NB4 (cell line): ENCODE results near the gene CAMKMT.

Source experiments
- MAX ChIP-seq: IDR thresholded peaks from 2 replicates; pipeline ENCODE4 v1.6.1; 2011; ENCODE audit warnings: low read depth, low read length
- MYC ChIP-seq: IDR thresholded peaks from 2 replicates; pipeline ENCODE4 v1.6.1; 2011; ENCODE audit warnings: low read depth, low read length
- POLR2A ChIP-seq: IDR thresholded peaks from 2 replicates; pipeline ENCODE4 v1.6.1; 2011; ENCODE audit warnings: mild to moderate bottlenecking; ENCODE audit not compliant: insufficient read length; ENCODE audit errors: extremely low read depth
- TF ChIP-seq, protein P1 (sequence below): IDR thresholded peaks from one replicate; pipeline ENCODE4 v1.5.1; 2012; ENCODE audit warnings: low read depth, low read length

GRCh38 chr2:44706681-44707553, 345.2 kb downstream of the CAMKMT start:
- TF ChIP-seq POLR2A (no peak), MAX (no peak), MYC (no peak)
- TF ChIP-seq, protein P1, sequence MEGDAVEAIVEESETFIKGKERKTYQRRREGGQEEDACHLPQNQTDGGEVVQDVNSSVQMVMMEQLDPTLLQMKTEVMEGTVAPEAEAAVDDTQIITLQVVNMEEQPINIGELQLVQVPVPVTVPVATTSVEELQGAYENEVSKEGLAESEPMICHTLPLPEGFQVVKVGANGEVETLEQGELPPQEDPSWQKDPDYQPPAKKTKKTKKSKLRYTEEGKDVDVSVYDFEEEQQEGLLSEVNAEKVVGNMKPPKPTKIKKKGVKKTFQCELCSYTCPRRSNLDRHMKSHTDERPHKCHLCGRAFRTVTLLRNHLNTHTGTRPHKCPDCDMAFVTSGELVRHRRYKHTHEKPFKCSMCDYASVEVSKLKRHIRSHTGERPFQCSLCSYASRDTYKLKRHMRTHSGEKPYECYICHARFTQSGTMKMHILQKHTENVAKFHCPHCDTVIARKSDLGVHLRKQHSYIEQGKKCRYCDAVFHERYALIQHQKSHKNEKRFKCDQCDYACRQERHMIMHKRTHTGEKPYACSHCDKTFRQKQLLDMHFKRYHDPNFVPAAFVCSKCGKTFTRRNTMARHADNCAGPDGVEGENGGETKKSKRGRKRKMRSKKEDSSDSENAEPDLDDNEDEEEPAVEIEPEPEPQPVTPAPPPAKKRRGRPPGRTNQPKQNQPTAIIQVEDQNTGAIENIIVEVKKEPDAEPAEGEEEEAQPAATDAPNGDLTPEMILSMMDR = no peak
